Measurements from ENCODE around the gene PRKAA1.

DNA sequence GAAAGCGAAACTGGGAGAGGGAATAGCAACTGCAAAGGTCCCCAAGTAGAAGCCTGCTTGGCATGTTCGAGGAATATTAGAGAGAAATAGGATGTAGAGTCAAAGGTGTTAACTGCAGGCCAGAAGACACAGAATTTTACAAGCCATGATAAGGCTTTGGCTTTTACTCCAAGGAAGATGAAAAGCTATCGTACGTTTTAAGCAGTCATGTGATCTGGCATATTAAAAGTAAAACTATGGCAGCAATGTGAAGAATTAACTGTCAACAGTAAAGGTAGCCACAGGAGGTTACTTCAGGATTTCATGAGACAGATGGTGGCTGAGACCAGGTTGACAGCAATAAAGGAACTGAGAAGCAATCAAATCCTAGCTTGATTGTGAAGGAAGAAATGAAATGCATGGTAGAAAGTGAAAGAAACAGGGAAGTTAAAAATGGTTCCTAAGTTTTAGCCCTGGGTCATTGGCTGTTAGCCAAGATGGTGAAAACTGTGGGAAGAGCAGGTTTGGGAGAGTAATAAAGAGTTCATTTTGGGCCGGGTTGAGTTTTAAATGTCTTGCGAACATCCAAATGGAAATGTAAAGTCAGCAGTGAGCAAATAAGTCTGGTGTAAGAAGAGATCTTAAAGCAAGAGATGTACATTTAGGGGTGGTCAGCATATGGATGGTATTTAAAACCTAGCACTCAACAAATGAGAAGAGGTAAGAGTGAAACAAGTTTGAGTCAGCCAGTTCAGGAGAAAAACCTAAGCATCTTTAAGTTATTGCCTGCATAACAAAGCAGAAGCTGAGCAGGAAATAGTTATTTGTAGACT is 22.1 kb downstream of the PRKAA1 start:
- TF ChIP-seq, protein P1, sequence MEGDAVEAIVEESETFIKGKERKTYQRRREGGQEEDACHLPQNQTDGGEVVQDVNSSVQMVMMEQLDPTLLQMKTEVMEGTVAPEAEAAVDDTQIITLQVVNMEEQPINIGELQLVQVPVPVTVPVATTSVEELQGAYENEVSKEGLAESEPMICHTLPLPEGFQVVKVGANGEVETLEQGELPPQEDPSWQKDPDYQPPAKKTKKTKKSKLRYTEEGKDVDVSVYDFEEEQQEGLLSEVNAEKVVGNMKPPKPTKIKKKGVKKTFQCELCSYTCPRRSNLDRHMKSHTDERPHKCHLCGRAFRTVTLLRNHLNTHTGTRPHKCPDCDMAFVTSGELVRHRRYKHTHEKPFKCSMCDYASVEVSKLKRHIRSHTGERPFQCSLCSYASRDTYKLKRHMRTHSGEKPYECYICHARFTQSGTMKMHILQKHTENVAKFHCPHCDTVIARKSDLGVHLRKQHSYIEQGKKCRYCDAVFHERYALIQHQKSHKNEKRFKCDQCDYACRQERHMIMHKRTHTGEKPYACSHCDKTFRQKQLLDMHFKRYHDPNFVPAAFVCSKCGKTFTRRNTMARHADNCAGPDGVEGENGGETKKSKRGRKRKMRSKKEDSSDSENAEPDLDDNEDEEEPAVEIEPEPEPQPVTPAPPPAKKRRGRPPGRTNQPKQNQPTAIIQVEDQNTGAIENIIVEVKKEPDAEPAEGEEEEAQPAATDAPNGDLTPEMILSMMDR (IDR thresholded peaks at IDR 0.05; ENCODE audit: low read length), result no peak
- no peak for TF ChIP-seq EZH2 (IDR thresholded peaks at IDR 0.05; ENCODE audit: borderline replicate concordance, low read length)

Data from OCI-LY1 (cell line).